Sciatic nerve (tissue), 2 donors: ENCODE data around the gene MSI2. TPM values are rescaled to one million over a fixed set of nuclear protein-coding genes. Genes with fewer than 3 reads are reported as not detected.

Source experiments
- ATAC-seq: fragments of 200-7000 bp; cut with Tn5 transposase; one replicate; pipeline ENCODE4 v1.9.1; 2020; ENCODE audit warnings: mild to moderate bottlenecking, moderate library complexity
- DNase-seq: peaks from one replicate; pipeline ENCODE4 v3.0.0-alpha.2; 2020; ENCODE audit warnings: low spot score
- intact Hi-C: fragments of 100-400 bp; cut with DNase I; formaldehyde crosslinking; loops from one replicate; pipeline ENCODE4 v1.14.2; 2022
- total RNA-seq: library from RNA; stranded (reverse); fragmentation: NEBNext Ultra II Directional; extraction: Animal tissue kit (Norgen Biotek cat#: 25700); gene quantifications from one replicate; pipeline ENCODE4 v1.2.1, GENCODE V29; 2021
- donor health status: DM: no; HTN: no; CAD: no.
- donor health status: DM: no; HTN: no; CAD: no.

The MSI2 gene
- total RNA-seq, 1 donor from 2014 or later: 25.2 TPM

DNA sequence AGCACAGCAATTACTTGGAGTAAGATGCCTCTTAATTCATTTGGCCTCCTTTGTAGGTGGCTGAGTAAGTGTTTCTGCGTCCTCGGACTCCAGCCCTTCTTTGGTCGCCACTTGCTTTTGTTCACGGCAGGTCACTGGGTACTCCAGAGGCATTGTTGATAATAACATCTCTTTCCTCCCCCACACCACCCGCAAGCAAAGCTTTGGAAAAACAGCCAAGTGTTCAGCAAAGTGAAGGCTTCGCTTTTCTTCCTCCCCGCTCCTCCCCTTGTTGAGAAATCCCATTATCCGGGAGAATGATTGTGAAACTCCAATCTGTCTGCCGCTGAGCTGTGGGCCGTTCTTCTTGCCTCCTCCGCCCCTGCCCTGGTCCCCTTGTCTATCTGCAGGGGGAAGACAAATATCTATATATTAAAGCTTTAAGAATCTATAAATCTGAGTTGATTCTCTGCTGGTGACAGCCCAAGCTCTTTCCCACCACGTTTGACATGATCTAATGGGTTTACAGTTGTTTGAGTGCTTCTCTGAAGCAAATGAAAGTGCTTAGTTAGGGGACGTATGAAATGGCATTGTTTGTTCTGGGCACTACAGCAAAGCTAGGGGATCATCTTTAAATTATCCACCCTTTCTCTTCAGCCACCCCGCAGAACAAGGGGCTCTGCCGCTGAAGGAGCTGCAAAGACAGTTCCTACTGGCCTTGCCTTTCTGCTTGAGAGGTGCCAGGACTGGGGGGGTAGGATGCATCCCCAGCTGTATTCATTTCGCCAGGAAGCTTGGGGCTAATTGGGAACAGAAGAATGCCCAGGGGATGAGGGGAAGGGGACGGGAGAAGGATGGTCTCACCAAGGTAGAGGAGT, 321.7 kb downstream of the MSI2 start:
- DNase-seq (peak; percentile 66), ATAC-seq (peak; percentile 92)
- intact Hi-C loops: no loop called here

DNA sequence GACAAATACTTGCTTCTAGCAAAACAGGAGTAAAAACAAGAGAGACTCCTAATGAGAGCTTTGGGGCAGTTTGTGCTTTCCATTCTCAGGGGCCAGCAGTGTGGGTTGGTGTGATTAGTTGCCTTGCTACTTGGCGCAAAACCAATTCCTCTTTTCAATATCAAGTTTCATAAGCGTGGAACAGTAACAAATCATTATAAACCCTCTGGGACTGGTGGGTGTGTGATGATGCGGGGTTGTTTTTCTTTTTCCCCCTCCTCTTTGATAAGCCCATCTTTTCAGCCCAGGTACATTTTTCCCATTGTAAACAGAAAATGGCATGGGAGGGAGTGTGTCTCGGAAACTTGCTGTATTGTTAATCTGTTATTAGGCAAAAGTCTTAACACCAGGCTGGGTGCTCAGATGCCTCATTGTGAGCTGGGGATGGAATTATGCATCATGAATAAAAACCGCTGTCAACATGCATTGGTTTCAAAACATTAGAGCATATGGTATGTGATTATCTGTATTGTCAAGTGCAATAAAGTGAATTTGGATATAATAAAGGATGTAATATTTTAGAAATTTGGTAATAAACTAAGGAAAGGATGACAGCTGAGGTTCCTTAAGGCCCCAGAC, 322.4 kb downstream of the MSI2 start:
- intact Hi-C loops: no loop called here
- peak; percentile 20 for ATAC-seq
- DNase-seq: no peak

GRCh38 chr17:57579245-57579644, 322.9 kb downstream of the MSI2 start:
- DNase-seq (no peak), ATAC-seq (no peak)
- intact Hi-C loops: no loop called here

DNA sequence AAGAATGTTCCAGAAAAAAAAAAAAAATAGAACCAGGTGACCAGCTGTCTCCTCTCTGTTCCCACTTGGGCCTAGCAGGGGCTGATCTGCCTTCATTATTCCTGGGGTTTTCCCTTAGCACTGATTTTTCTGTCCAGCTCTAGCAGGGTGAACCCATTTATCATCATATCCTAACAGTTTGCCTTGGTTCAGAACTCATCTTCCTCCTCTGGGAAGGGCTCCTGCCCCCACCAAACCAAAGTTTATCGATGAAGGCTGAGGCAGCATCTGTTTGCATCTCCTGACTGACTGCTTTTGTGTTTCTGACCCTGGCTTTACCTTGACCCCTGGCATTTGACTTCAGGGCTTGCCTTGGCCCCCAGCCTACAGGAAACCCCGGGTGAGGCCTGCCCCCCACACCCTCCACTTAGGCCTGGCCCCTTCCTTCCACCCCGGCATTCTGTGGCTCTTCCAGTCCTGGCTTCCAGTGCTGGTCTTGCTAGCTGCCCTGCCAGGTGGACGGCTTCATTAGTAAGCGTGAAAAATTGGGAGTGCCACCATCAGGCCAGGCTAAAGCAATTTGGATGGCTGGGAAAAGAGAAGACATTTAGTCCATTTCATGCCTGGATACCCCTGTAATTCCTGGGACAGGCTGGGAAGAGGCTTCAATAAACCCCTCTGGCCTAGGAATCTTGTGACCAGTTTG, 323.9 kb downstream of the MSI2 start:
- no peak for ATAC-seq
- intact Hi-C loops: no loop called here
- no peak for DNase-seq

DNA sequence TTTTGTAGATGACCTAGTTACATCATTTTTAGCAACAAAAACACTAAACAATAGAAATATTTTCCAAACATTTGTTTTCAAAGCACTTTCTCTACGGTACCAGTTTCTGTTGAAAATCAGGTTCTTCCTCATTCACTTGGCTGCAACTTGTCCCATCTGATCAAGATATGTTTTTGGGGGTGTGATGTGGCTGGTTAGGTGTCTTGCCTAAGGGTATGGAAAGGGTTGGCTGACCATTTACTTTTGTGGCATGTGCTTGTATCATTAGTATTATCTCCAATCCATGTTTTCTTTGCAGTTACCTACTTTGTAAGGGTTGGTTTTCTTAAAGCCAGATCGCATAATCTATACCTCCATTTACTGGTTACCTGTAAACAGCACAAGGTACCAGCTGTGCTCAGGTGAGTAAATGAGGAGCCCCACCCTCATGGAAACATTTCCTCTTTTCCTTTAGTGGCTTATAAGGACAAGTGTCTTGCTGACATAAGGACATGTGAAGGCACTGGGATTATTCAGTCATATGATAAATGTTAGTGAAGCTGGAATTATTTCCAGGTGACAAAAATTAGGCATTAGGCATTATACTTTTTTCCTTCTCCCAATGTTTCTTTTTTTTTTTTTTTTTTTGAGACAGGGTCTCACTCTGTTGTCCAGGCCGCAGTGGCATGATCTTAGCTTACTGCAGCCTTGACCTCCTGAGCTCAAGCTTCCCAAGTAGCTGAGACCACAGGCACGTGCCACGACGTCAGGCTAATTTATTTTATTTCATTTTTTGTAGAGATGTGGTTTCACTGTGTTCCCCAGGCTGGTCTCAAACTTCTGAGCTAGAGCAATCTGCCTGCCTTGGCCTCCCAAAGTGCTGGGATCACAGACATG, 326.8 kb downstream of the MSI2 start:
- no peak for ATAC-seq
- DNase-seq: no peak
- intact Hi-C loops: no loop called here

- ATAC-seq (peak; percentile 38), DNase-seq (no peak)
- intact Hi-C loops: no loop called here
Measured at GRCh38 chr17:57584050-57584551, 327.8 kb downstream of the MSI2 start.

DNA sequence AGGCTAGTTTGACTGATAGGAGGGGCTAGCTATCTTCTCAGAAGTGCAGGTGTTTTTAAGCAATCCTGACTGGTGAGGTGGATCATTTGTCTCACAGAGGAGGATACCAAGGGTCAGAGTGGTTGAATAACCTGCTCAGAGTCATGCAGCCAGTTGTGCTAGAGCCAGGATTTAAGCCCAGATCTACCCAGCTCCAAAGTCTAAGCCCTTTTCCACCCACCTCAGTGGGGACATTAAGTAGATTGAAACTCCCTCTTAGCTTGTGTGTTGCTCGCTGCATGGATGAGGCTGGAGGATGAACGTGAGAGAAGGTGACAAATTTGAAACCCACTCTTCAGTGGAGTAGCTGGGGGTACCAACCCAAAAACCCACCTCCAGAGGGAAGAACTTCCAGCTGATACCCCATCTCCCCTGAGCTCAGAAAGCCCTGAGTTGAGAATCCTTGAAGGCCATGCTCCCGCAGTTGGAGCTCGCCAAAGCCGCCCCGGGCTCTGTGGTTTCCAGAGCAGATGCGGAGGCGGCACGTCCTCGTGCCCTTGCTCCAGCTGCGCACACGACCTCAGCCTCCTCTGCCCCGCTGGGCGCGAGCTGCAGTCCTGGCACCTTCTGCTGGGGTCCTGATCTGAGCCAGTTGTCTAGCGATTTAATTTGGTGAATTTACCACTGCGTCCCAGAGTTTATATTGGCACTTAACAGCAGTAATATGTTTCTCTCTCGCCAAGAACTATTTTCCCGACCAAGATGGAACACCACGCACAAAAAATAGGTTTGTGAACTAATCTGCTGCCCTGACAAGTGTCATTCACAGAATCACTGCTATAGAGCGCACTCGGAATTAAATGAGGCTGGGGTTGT, 329.2 kb downstream of the MSI2 start:
- ATAC-seq: no peak
- intact Hi-C loops: no loop called here

GRCh38 chr17:57586196-57586740, 329.9 kb downstream of the MSI2 start:
- no peak for ATAC-seq

More for the DNA sequence above, 329.2 kb downstream of the MSI2 start:
- DNase-seq: no peak

DNA sequence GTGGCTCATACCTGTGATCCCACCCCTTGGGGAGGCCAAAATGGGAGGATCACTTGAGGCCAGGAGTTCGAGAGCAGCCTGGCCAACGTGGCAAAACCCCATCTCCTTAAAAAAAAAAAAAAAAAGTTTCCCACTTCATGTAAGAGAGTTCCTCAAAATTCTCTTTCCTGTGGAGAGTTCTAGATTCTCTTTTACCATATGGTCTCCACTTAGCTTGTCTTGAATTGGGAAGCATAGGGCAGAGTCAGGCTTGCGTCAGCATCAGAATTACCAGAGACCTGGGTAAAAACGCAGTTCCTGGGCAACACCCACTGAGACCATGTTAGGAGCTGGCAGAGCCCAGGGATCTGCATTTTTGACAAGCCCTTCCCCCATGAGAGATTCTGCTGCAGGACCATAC, 330.4 kb downstream of the MSI2 start:
- ATAC-seq (no peak), DNase-seq (no peak)
- intact Hi-C loops: no loop called here

More at GRCh38 chr17:57586196-57586740, 329.9 kb downstream of the MSI2 start:
- intact Hi-C loops: no loop called here
- DNase-seq: no peak

GRCh38 chr17:57587193-57587969, 331.1 kb downstream of the MSI2 start:
- DNase-seq (no peak), ATAC-seq (no peak)
- intact Hi-C loops: no loop called here

GRCh38 chr17:57588086-57588485, 331.8 kb downstream of the MSI2 start:
- ATAC-seq: no peak
- intact Hi-C loops: no loop called here
- no peak for DNase-seq

DNA sequence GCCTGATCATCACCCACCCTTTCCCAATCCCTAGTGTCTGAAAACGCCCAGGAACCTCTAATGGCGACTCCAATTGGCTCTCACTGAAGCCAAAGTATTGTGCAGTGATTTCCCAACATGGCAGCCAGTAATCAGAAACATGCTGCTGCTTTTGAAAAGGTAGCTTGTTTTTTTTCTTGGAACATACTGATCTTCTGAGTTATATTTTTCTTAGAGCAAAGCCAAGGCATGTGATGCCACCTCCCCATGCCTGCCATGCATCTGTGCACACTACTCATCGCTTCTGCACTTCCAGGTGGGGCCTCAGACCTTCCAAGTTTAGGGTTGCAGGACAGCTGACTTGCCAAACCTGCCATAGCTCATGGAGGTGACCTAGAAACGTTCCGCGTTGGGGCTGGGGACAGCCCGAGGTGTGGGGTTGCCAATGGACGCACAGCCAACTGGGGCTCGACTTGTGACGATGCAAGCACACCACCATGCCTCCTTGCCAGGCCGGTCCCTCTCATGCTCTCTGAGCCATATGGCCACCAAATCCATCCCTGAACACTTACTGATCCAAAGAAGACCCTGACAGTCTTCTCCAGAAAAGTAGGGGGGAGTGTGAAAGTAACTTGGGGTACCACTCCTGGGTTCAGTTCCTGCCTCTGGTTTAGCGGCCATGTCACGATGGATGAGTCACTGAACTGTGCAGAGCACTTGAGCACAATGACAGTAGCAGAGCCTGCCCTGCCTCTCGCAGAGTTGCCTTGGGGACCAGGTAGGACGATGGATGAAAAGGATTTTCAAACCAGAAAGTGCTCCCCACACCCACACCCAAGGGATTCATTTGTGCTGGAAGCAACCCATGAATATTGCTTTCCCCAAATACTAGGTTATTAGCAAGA, 333.1 kb downstream of the MSI2 start:
- DNase-seq (no peak), ATAC-seq (no peak)
- intact Hi-C loops: no loop called here

- DNase-seq (no peak), ATAC-seq (no peak)
- intact Hi-C loops: no loop called here
Measured at GRCh38 chr17:57593739-57594462, 337.6 kb downstream of the MSI2 start.

GRCh38 chr17:57594767-57595166, 338.4 kb downstream of the MSI2 start:
- DNase-seq (no peak), ATAC-seq (no peak)

GRCh38 chr17:57595426-57595825, 339.1 kb downstream of the MSI2 start:
- no peak for DNase-seq
- intact Hi-C loops: no loop called here
- ATAC-seq: no peak

More at GRCh38 chr17:57594767-57595166, 338.4 kb downstream of the MSI2 start:
- intact Hi-C loops: no loop called here
